Measurements from ENCODE around the gene FAM209B. TPM values are rescaled to one million over a fixed set of nuclear protein-coding genes. Genes with fewer than 3 reads are reported as not detected.

FAM209B gene
- total RNA-seq, 1 experiment from 2014 or later = 0.92 TPM

- no peaks in the 10 kb centered on the region for H3K23me2 ChIP-seq (ENCODE audit: insufficient read length, low read depth, low read length, poor library complexity, severe bottlenecking)
- H3K9ac ChIP-seq (ENCODE audit: extremely low read depth, insufficient read length, low read length) = no peak overlapping the region
- no peak overlapping the region for H2BK15ac ChIP-seq (ENCODE audit: low read depth, low read length)
- no peak overlapping the region for H2BK5ac ChIP-seq (ENCODE audit: insufficient read length, low read length)
- H3K18ac ChIP-seq (ENCODE audit: insufficient read length, low read depth, low read length) = no peak overlapping the region
- no peak overlapping the region for H4K8ac ChIP-seq (replicated peaks; ENCODE audit: insufficient read length, low read depth, low read length)
- no peak overlapping the region for H4K5ac ChIP-seq (ENCODE audit: insufficient read length, low read depth, low read length)
- no peaks in the 10 kb centered on the region for H3K27me3 ChIP-seq (ENCODE audit: insufficient read depth, low read length)
- no peak overlapping the region for H3K27ac ChIP-seq (ENCODE audit: insufficient read length, low read depth, low read length)
- H3K4ac ChIP-seq (ENCODE audit: low read depth, low read length) = no peak overlapping the region
- H3K23ac ChIP-seq (ENCODE audit: insufficient read length, low read depth, low read length) = no peak overlapping the region
- H3K56ac ChIP-seq (ENCODE audit: insufficient read length, low read depth, low read length) = no peak overlapping the region
- Mint-ChIP-seq H3K4me1 (peaks cover 13 to 14% of the 10 kb centered on the region in 2 experiments), H3K36me3 (ENCODE audit: insufficient read depth in 1 of 3, low read depth in 3 of 3) (no peaks in the 10 kb centered on the region), H3K27ac (peak overlapping the region in 2 of 3 experiments; percentile 48 to 79; a peak in 3 of 7 replicates), H3K27me3 (ENCODE audit: low read depth) (no peaks in the 10 kb centered on the region; the same call in 1 of the 2 replicates), H3K4me3 (no peak overlapping the region), H3K9me3 (peaks cover 0 to 3% of the 10 kb centered on the region in 2 experiments; a peak in 2 of 5 replicates)
- H3K4me2 ChIP-seq (ENCODE audit: insufficient read depth, insufficient read length, low read length) = no peak overlapping the region
- no peak overlapping the region for H2BK12ac ChIP-seq (ENCODE audit: insufficient read length, low read depth, low read length)
- H2BK20ac ChIP-seq (ENCODE audit: low read depth, low read length, poor library complexity, severe bottlenecking) = no peak overlapping the region
- H3K79me1 ChIP-seq (ENCODE audit: insufficient read depth, low read depth, low read length, poor library complexity, severe bottlenecking) = no peaks in the 10 kb centered on the region
- H4K20me1 ChIP-seq (ENCODE audit: control insufficient read depth, insufficient read depth, insufficient read length) = no peaks in the 10 kb centered on the region
- H3K4me1 ChIP-seq (ENCODE audit: insufficient read depth, low read length) = peaks cover 2% of the 10 kb centered on the region
- H3K9me3 ChIP-seq (ENCODE audit: control insufficient read depth, low read depth, low read length) = no peaks in the 10 kb centered on the region
- no peak overlapping the region for H2BK120ac ChIP-seq (ENCODE audit: low read depth, low read length, poor library complexity, severe bottlenecking)
- no peak overlapping the region for H4K91ac ChIP-seq (ENCODE audit: insufficient read length, low read depth, low read length)
- H2AFZ ChIP-seq (ENCODE audit: low read length) = no peak overlapping the region
- H3T11ph ChIP-seq (ENCODE audit: low read length) = no peak overlapping the region
- no peak for DNase-seq
- WGBS (ENCODE audit: extremely low coverage, insufficient read length, low lambda C conversion rate) = no CpG with 5 or more reads among the region's 5 CpGs
- H2AK5ac ChIP-seq (ENCODE audit: insufficient read length, low read length) = no peak overlapping the region
- no peaks in the 10 kb centered on the region for H3K79me2 ChIP-seq (ENCODE audit: insufficient read depth, low read length)
- no peak for TF ChIP-seq CTCF (conservative IDR thresholded peaks at IDR 0.05)
- no peak overlapping the region for H3K14ac ChIP-seq (ENCODE audit: insufficient read depth, low read length)
These were observed 51.9 kb downstream of the FAM209B start for GRCh38 chr20:56584916-56585315.

Other genes starting within 250 kb of the FAM209B start
- 24.2 and 25.4 TPM in 2 replicates for gene FAM210B, start 174.3 kb upstream of the FAM209B start, total RNA-seq (2021)
- gene AURKA, start 141.0 kb upstream of the FAM209B start, total RNA-seq (2021) = 81.9 and 86.8 TPM in 2 replicates
- 71.7 and 72.9 TPM in 2 replicates for gene CSTF1, start 140.6 kb upstream of the FAM209B start, total RNA-seq (2021)
- gene CASS4, start 121.0 kb upstream of the FAM209B start, total RNA-seq (2021) = not detected in 2 replicates
- 57.2 and 62.6 TPM in 2 replicates for gene RTF2, start 64.6 kb upstream of the FAM209B start, total RNA-seq (2021)
- 0.24 TPM in 1 of 2 replicates, not detected in the other for gene FAM209A, start 8.5 kb upstream of the FAM209B start, total RNA-seq (2021)
- 22.5 and 24.3 TPM in 2 replicates for gene TFAP2C, start 96.1 kb downstream of the FAM209B start, total RNA-seq (2021)